GF-D8 (cell line): ENCODE results near the gene SLC25A45.

Experiments used
- DNase-seq: peaks from one replicate; lab custom pipeline; 2025; lab: John Stamatoyannopoulos, UW

SLC25A45 gene

DNA sequence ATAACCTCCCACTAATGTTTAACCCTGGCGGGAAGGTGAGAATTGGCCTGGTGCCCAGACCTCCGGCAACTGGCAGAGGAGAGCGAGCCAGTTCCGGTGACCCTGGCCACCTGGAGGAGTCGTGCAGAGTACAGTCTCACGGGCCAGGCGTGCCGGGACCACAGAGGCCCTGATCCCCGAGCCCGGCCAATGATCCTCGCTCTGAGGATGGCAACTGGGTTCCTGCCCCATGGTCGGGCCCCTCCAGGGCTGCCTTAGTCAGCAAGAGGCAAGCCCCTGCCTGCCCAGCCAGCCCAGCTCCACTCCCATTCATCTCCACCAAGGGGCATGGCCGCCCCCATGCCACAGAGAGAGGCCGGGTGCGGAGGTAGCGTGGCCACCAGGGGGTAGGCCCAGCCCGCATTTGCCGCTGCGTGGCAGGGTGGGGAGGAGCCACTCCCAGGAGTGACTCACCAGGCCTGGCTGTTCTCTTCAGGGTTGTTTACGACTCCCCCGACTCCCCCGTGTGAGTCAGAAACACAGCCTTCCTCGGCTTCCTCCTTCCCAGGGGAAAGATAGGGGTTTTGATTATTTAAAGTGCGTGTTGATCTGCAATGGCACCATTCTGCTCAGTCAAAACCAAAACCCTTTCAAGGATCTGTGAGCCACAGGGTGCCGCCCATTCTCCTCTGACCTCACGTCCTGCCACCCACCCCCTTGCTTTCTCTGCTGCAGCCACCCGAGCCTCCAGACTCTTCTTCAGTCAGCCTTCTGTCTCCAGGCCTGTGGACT is at the start of gene SLC25A45:
Gene SLC25A45 (minus strand): TSS at position 614 of the 771 bp plus-strand sequence. CDS start 695 bp downstream, outside the sequence.
- peak; percentile 72 for DNase-seq

DNA sequence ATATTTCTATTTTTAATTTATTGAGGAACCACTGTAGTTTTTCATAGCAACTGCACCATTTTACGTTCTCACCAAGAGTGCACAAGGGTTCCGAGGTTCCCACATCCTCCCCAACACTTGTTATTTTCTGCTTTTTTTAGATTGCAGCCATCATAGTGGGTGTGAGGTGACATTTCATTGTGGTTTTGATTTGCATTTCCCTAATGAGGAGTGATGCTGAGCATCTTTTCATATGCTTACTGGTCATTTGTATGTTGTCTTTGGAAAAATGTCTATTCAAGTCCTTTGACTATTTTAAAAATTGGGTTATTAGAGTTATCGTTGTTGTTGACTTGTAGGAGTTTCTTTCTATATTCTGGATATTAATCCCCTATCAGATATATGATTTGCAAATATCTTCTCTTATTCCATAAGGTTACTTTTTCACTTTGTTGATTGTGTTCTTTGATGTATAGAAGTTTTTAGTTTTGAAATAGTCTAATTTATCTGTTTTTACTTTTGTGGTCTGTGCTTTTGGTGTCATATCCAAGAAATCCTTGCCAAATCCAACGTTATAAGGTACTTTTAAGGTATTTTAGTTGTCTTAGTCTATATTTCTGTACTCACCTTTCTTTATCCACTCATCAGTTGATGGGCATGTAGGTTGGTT is 49.1 kb upstream of the SLC25A45 start:
- no peak for DNase-seq

DNA sequence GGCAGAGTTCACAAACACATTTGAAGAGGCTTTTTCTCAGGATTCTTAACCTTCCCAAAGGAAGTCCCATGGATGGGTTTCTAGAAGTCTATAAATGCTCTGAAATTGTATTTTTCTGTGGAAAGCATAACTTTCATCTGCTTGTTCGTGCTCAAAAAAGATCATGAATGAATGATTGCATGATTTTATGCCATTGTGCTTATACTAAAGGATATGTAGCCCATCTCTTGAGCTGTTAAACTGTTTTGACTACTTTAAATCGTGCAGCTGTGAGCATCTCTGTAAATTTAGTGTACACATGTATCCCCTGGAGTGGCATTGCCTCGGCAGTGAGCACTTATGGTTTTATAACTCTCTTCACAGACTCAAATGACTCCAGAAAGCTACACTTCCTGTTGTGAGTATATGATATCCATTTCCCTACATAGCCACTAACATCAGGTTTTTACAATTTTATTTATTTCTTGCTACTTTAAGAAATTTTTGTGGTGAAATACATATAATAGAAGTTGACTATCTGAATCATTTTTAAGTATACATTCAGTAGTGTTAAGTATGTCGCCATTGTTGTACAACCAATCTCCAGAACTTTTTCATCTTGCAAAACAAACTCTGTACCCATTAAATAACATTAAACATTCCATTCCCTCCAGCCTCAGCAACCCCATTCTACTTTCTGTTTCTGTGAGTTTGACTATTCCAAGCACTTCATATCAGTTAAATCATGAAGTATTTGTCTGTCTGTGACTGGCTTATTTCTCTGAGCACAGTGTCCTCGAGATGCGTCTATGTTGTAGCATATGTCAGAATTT is 48.2 kb upstream of the SLC25A45 start:
- no peak for DNase-seq

- peak; percentile 74 for DNase-seq
Observed at GRCh38 chr11:65429724-65430405, 47.4 kb upstream of the SLC25A45 start.

DNA sequence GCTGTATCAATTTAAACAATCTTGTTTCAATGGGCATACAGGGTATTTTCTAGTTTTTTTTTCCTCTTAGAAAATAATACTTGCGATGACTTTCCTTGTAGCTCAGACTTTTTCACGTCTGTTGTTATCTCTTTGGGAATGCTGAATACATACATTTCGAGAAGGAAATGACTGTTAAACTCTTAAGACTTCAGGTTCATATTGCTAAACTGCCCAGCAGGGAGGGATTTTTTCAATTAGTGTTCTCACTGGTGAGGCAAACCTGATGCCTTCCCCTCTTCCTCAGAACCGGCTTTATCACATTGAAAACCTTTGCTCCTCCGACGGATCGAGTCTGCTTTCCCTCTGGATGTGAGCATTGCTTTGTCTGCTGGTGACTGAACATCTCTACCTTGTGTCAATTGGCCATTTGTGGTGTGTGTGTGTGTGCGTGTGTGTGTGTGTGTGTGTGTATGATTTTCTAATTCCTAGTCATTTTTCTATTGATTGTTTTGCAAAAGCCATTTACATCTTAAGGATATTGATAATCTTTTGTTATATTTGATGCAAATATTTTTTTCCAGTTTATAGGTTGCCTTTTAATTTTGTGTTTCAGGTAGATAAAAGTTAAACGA is 46.7 kb upstream of the SLC25A45 start:
- no peak for DNase-seq

DNA sequence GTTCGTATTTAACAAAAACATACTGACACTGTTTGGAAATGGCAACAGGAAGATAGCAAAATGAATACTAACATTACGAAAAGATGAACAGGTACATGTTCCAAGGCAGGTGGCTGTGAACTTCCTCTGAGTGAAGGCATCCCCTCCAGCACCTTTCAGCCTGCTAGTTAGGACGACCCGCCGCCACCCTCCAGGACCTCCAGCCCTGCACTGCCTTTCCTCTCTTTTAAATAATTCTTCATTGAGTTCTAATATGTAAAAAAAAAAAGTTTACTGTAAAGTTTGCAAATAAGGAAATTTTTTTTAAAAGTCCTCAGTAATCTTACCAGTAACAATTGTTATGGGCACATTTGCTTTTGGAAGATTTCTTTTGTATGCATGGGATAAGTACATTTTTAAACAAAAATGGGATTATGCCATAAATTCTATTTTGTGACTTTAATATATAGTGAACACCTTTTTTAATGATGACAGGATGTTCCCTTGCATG is 46.2 kb upstream of the SLC25A45 start:
- no peak for DNase-seq

DNA sequence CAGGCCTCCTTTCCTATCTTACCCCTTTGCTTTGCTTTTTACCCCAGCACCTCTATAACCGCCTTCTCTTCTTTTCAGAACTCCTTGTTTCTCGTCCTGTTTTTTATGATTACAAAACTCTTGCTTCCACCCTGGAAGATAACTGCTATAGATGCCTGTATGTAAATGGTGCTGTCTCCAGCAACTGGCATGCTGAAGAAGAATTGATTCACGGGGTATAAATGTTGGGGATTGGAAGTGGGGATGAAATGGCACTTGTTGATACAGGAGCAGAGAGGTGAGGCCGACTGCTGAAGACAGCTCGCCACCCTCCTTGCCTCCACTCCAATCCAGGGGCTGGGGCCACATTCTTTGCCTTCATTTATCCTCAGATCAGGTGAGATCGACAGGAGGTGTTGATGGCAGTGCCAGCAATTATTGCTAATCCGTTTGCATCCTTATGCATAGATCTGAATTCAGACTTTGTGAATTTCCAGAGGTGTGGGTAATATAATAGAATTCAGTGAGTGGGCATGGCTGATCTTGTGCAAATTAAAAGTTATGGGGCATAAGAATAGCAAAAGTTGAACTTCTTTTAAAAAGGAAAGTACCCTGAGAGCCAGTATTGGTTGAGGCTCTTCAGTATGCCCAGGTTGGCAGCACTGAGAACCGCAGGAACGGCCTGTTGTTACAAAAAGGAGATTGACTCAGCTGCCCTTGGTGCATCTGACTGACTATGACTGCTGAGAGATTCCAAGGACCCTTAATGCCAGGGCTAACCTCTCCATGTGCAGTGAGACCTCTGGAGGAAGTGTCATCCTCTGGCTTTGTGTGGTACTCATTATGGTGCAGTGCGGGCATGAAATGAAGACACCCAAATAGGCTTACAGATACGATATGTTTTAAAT is 45.5 kb upstream of the SLC25A45 start:
- no peak for DNase-seq

GRCh38 chr11:65426839-65427690 is 44.6 kb upstream of the SLC25A45 start:
- no peak for DNase-seq

- DNase-seq: peak; percentile 95
Observed at GRCh38 chr11:65425971-65426838, 43.8 kb upstream of the SLC25A45 start.

GRCh38 chr11:65425105-65425970 is 42.9 kb upstream of the SLC25A45 start:
- peak; percentile 63 for DNase-seq

DNA sequence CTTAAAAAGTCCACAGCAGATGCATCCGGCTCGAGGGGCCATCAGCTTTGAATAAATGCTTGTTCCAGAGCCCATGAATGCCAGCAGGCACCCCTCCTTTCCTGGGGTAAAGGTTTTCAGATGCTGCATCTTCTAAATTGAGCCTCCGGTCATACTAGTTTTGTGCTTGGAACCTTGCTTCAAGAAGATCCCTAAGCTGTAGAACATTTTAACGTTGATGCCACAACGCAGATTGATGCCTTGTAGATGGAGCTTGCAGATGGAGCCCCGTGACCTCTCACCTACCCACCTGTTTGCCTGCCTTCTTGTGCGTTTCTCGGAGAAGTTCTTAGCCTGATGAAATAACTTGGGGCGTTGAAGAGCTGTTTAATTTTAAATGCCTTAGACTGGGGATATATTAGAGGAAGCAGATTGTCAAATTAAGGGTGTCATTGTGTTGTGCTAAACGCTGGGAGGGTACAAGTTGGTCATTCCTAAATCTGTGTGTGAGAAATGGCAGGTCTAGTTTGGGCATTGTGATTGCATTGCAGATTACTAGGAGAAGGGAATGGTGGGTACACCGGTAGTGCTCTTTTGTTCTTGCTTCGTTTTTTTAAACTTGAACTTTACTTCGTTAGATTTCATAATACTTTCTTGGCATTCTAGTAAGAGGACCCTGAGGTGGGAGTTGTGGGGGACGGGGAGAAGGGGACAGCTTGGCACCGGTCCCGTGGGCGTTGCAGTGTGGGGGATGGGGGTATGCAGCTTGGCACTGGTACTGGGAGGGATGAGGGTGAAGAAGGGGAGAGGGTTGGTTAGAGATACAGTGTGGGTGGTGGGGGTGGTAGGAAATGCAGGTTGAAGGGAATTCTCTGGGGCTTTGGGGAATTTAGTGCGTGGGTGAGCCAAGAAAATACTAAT is 42.0 kb upstream of the SLC25A45 start:
- DNase-seq: no peak

DNA sequence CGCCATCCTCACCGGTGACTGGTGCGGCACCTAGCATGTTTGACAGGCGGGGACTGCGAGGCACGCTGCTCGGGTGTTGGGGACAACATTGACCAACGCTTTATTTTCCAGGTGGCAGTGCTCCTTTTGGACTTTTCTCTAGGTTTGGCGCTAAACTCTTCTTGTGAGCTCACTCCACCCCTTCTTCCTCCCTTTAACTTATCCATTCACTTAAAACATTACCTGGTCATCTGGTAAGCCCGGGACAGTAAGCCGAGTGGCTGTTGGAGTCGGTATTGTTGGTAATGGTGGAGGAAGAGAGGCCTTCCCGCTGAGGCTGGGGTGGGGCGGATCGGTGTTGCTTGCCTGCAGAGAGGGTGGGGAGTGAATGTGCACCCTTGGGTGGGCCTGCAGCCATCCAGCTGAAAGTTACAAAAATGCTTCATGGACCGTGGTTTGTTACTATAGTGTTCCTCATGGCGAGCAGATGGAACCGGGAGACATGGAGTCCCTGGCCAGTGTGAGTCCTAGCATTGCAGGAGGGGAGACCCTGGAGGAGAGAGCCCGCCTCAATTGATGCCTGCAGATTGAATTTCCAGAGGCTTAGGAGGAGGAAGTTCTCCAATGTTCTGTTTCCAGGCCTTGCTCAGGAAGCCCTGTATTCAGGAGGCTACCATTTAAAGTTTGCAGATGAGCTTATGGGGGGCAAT is 41.2 kb upstream of the SLC25A45 start:
- DNase-seq: no peak

DNA sequence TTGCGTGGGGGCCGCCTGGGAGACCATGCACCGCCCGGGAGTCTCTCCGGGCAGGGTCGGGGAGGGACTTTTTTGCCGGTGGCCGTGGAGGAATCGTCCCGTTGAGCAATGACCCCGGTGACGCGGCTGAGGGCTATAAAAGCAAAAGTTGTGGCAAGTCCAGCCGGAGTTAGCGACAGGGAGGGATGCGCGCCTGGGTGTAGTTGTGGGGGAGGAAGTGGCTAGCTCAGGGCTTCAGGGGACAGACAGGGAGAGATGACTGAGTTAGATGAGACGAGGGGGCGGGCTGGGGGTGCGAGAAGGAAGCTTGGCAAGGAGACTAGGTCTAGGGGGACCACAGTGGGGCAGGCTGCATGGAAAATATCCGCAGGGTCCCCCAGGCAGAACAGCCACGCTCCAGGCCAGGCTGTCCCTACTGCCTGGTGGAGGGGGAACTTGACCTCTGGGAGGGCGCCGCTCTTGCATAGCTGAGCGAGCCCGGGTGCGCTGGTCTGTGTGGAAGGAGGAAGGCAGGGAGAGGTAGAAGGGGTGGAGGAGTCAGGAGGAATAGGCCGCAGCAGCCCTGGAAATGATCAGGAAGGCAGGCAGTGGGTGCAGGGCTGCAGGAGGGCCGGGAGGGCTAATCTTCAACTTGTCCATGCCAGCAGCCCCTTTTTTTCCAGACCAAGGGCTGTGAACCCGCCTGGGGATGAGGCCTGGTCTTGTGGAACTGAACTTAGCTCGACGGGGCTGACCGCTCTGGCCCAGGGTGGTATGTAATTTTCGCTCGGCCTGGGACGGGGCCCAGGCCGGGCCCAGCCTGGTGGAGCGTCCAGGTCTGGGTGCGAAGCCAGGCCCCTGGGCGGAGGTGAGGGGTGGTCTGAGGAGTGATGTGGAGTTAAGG is 40.4 kb upstream of the SLC25A45 start, which contains the start of gene NEAT1:
Gene NEAT1 (plus strand): TSS at position 166 of the 883 bp plus-strand sequence.
- peak; percentile 80 for DNase-seq

DNA sequence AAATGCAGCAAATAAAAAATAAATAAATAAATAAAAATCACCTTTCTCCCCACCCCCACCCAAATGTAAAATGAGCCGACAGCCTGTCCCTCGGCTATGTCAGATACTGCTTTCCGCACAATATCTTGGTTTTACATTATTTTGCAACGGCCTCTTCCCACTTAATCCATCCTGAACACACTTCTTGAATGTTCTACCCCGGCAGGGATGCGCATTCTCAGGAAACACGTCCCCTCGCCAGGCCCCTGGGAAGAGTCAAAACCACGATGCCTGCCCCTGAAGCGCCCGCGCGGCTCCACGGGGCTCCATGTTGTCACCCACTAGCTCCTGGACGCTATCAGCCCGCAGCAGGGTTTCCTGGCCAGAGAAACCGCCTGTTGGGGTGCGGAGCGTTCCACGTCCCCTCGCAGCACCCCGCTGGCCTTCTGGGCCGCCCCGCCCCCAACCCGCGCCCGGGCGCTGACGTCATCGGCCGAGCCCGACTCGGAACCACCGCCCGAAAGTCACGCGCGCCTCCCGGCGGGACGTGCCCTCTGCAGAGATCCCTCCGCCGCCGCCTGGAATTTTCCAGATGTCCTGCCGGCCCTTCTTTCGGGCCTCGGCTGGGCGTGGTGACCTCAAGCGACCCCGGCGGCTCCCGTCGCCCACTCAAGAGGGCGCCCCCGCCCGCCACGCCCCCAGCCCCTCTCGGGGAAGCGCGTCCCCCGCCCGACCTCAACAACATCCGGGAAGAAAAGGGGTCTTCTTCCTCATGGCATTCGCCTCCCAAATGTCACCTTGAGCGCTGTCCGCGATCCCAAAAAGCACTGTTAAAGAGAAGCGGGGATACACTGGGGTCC is 39.6 kb upstream of the SLC25A45 start:
- peak; percentile 81 for DNase-seq
